ENCODE results near the gene BET1L.

GRCh38 chr11:250274-250673, 43.1 kb upstream of the BET1L start:
- TF ChIP-seq POLR2AphosphoS5 (IDR thresholded peaks at IDR 0.05; ENCODE audit: low read depth, low read length) (no peak), REST (IDR thresholded peaks at IDR 0.05; ENCODE audit: insufficient read depth in 1 of 2, low read depth in 2 of 2, low read length in 2 of 2) (no peak), SIN3A (IDR thresholded peaks at IDR 0.05; ENCODE audit: borderline replicate concordance, insufficient read depth, low read length) (no peak), FOXP2 (optimal IDR thresholded peaks at IDR 0.05; ENCODE audit: borderline replicate concordance, extremely low read depth, extremely low read length, insufficient read depth) (no peak)

All from PFSK-1 (cell line).